HCT116 (cell line): Measurements from ENCODE around the gene RGS19. TPM values are rescaled to one million over a fixed set of nuclear protein-coding genes. Genes with fewer than 3 reads are reported as not detected.

Source experiments
- ATAC-seq: fragments of 200-7000 bp; cut with Tn5 transposase; 2 replicates; pipeline ENCODE4 v1.9.1; 2020; ENCODE audit warnings: mild to moderate bottlenecking, moderate library complexity
- BruUV-seq: library from RNA; stranded (reverse); fragments of 400-500 nt; replicated peaks from 2 replicates; lab custom pipeline; 2021; lab: Mats Ljungman, UMichigan
- CTCF ChIA-PET: fragments of 300-600 bp; sonication (Branson Sonifier 250); formaldehyde crosslinking; loops from one replicate; lab custom pipeline; 2021; ENCODE audit warnings: antibody characterized with exemption; lab: Charles Lee
- POLR2A ChIA-PET: fragments of 300-600, 350-600 bp; sonication (Branson Sonifier 250); formaldehyde crosslinking; loops from one replicate; lab custom pipeline; 2021; ENCODE audit warnings: antibody characterized with exemption; lab: Charles Lee
- RAD21 ChIA-PET, 2 experiments: fragments of 300-600 bp; sonication (Branson Sonifier 250); formaldehyde crosslinking; loops; one replicate each; lab custom pipeline; 2023; ENCODE audit warnings: low total read pairs in 2 of 2; ENCODE audit not compliant: uncharacterized antibody in 2 of 2, unreplicated experiment in 2 of 2, low non-redundant PET in 1 of 2; lab: Charles Lee
- DNase-seq: peaks from one replicate; pipeline ENCODE4 v3.0.0-alpha.2; 2010; ENCODE audit warnings: low read depth, low spot score
- H2AFZ ChIP-seq: fragments of 200-600 bp; shearing (Covaris generic), sonication (generic); 2 replicates; pipeline ENCODE4 v1.6.1; 2017; ENCODE audit warnings: low read depth, mixed run types, mixed read lengths, antibody characterized with exemption, low read length; ENCODE audit not compliant: poor library complexity, severe bottlenecking
- H3K27ac ChIP-seq: 2 replicates; pipeline ENCODE4 v1.5.1; 2012; ENCODE audit warnings: low read depth, low read length
- H3K27me3 ChIP-seq: fragments of 200-600 bp; sonication (generic); 2 replicates; pipeline ENCODE4 v1.6.1; 2016; ENCODE audit warnings: mixed run types, low read length, mixed read lengths; ENCODE audit not compliant: insufficient read depth
- H3K36me3 ChIP-seq, 2 experiments: fragments of 200-500 bp in 1 of 2; fragments of 200-600 bp in 1 of 2; sonication (Bioruptor generic) in 1 of 2; sonication (generic) in 1 of 2; 2 replicates each; pipeline versions ENCODE4 v1.5.1 to v1.6.1; 2014 to 2016; ENCODE audit warnings: low read length in 2 of 2, inconsistent platforms in 1 of 2, mixed read lengths in 1 of 2, mixed run types in 1 of 2; ENCODE audit not compliant: insufficient read depth in 2 of 2, control insufficient read depth in 1 of 2
- H3K4me1 ChIP-seq, 2 experiments: fragments of 200-600 bp in 1 of 2; sonication (generic) in 1 of 2; 2 replicates each; pipeline versions ENCODE4 v1.5.1 to v1.6.1; 2012 to 2017; ENCODE audit warnings: low read length in 2 of 2, inconsistent platforms in 1 of 2, mild to moderate bottlenecking in 1 of 2, mixed read lengths in 1 of 2, mixed run types in 1 of 2, moderate library complexity in 1 of 2; ENCODE audit not compliant: insufficient read depth in 2 of 2, control insufficient read depth in 1 of 2
- H3K4me2 ChIP-seq: fragments of 200-600 bp; sonication (generic); 2 replicates; pipeline ENCODE4 v1.6.1; 2017; ENCODE audit warnings: mixed run types, low read length, mixed read lengths
- H3K4me3 ChIP-seq, 2 experiments: fragments of 200-600 bp in 1 of 2; sonication (generic) in 1 of 2; replicated peaks in 1 of 2; 2 replicates each; pipeline ENCODE4 v1.5.1; 2011 to 2016; ENCODE audit warnings: low read length in 2 of 2, control low read depth in 1 of 2, low read depth in 1 of 2, mild to moderate bottlenecking in 1 of 2, mixed read lengths in 1 of 2, mixed run types in 1 of 2
- H3K79me2 ChIP-seq: fragments of 200-600 bp; sonication (generic); 2 replicates; pipeline ENCODE4 v1.6.1; 2017; ENCODE audit warnings: mild to moderate bottlenecking, mixed run types, low read length, moderate library complexity, mixed read lengths; ENCODE audit not compliant: insufficient read depth
- H3K9ac ChIP-seq: fragments of 200-600 bp; sonication (generic); 2 replicates; pipeline ENCODE4 v1.6.1; 2016; ENCODE audit warnings: low read length, mixed read lengths
- H3K9me2 ChIP-seq: fragments of 200-600 bp; sonication (generic), shearing (Covaris generic); 2 replicates; pipeline ENCODE4 v1.6.1; 2017; ENCODE audit warnings: mixed run types, mild to moderate bottlenecking, moderate library complexity; ENCODE audit not compliant: insufficient read depth
- H3K9me3 ChIP-seq, 2 experiments: fragments of 200-500 bp in 1 of 2; fragments of 200-600 bp in 1 of 2; sonication (Bioruptor generic) in 1 of 2; sonication (generic) in 1 of 2; 2 replicates each; pipeline ENCODE4 v1.6.1; 2014 to 2017; ENCODE audit warnings: low read length in 2 of 2, mixed read lengths in 2 of 2, inconsistent platforms in 1 of 2, low read depth in 1 of 2, mild to moderate bottlenecking in 1 of 2, mixed run types in 1 of 2, moderate library complexity in 1 of 2; ENCODE audit not compliant: control insufficient read depth in 1 of 2, insufficient read depth in 1 of 2
- H4K20me1 ChIP-seq: fragments of 200-600 bp; sonication (generic), shearing (Covaris generic); 2 replicates; pipeline ENCODE4 v1.6.1; 2017; ENCODE audit warnings: mixed run types, mild to moderate bottlenecking, moderate library complexity; ENCODE audit not compliant: insufficient read depth
- CEBPB ChIP-seq: IDR thresholded peaks from 2 replicates; pipeline ENCODE4 v1.6.1; 2012; ENCODE audit warnings: low read depth
- EGR1 ChIP-seq: IDR thresholded peaks from 2 replicates; pipeline ENCODE4 v1.6.1; 2012; ENCODE audit warnings: low read depth
- FOSL1 ChIP-seq: IDR thresholded peaks from 2 replicates; pipeline ENCODE4 v1.6.1; 2012; ENCODE audit warnings: low read depth
- JUND ChIP-seq: IDR thresholded peaks from 2 replicates; pipeline ENCODE4 v1.6.1; 2012
- POLR2A ChIP-seq: IDR thresholded peaks from 2 replicates; pipeline ENCODE4 v1.7.0; 2011; ENCODE audit warnings: borderline replicate concordance; ENCODE audit not compliant: insufficient read depth, insufficient read length; ENCODE audit errors: extremely low read depth
- POLR2AphosphoS5 ChIP-seq: IDR thresholded peaks from 2 replicates; pipeline ENCODE4 v1.6.1; 2011; ENCODE audit warnings: mild to moderate bottlenecking, low read depth, low read length, moderate library complexity
- SIN3A ChIP-seq: IDR thresholded peaks from 2 replicates; pipeline ENCODE4 v1.6.1; 2012; ENCODE audit warnings: low read depth
- SRF ChIP-seq: IDR thresholded peaks from 2 replicates; pipeline ENCODE4 v1.6.1; 2012; ENCODE audit warnings: low read depth
- TCF7L2 ChIP-seq: IDR thresholded peaks from 2 replicates; pipeline ENCODE4 v1.7.0; 2011; ENCODE audit warnings: borderline replicate concordance, inconsistent platforms; ENCODE audit not compliant: insufficient read depth, insufficient read length; ENCODE audit errors: extremely low read depth
- ZBTB33 ChIP-seq: IDR thresholded peaks from 2 replicates; pipeline ENCODE4 v1.6.1; 2011; ENCODE audit warnings: mild to moderate bottlenecking, low read length, moderate library complexity; ENCODE audit not compliant: insufficient replicate concordance; ENCODE audit errors: extremely low read depth
- ZFX ChIP-seq: fragments of 450-650 bp; IDR thresholded peaks from 2 replicates; pipeline ENCODE4 v1.6.1; 2017
- ZNF274 ChIP-seq: fragments of 200-500 bp; sonication (Bioruptor generic); IDR thresholded peaks from 2 replicates; pipeline ENCODE4 v1.6.1; 2014; ENCODE audit warnings: mild to moderate bottlenecking, low read depth, low read length, inconsistent platforms
- intact Hi-C: fragments of 100-400 bp; cut with micrococcal nuclease; formaldehyde crosslinking; loops from 2 replicates; pipeline ENCODE4 v1.10.0; 2022
- total RNA-seq: library from RNA; stranded (reverse); gene quantifications from one replicate; pipeline ENCODE4 v1.2.1, GENCODE V29; 2021; ENCODE audit not compliant: unreplicated experiment
- TF ChIP-seq, protein P1 (sequence below): IDR thresholded peaks from 2 replicates; pipeline ENCODE4 v1.6.1; 2012

Gene RGS19
- total RNA-seq, 1 experiment from 2014 or later = 21.4 TPM

DNA sequence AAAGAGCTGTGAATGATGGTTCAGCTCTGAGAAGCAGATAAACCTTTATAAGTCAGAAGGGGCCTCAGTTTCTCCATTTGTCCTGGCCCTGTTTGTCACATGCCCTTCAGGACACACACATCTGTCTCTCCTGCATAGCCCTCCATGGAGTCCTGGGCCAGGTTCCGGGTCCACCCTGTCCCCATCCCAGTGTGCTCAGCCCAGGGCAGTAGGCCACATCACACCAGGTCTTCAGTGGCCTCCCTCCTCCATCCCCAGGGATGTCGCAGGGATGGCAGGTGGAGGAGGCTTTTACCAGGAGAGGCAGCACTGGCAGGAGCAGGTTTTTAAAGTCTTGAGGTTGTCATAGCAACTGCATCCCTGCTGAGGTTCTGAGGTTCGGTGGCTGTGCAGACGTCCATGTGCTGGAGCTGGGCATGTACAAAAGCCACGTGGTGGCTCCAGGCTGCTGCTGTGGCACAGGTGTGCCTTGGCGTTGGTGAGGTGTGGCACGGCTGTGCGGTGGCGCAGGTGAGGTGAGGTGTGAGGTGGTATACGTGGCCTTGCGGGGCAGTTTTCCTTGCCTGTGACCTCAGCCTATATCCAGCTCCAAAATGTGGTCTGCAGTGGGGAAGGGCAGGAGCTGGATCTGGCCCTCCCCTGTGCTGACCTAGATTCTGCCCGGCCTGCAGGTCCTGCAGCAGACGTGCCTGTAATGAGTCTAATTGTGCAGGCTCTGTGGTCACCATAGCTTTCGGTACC is 36.0 kb upstream of the RGS19 start:
- no peak for DNase-seq
- RAD21 ChIA-PET = no interaction called here
- POLR2A ChIA-PET = no interaction called here

More for the DNA sequence above, 36.0 kb upstream of the RGS19 start:
- no peaks in the 10 kb centered on the region for H3K79me2 ChIP-seq
- no peaks in the 10 kb centered on the region for H3K27me3 ChIP-seq
- no peak overlapping the region for H3K4me2 ChIP-seq
- TF ChIP-seq JUND (no peak), POLR2AphosphoS5 (no peak), SIN3A (no peak), POLR2A (no peak), EGR1 (no peak), CEBPB (no peak), ZBTB33 (no peak), ZNF274 (no peak), FOSL1 (no peak), TCF7L2 (no peak), SRF (no peak), ZFX (no peak)
- TF ChIP-seq, protein P1, sequence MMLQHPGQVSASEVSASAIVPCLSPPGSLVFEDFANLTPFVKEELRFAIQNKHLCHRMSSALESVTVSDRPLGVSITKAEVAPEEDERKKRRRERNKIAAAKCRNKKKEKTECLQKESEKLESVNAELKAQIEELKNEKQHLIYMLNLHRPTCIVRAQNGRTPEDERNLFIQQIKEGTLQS = no peak
- no peak overlapping the region for H3K9ac ChIP-seq
- intact Hi-C loops = no loop called here
- H2AFZ ChIP-seq = no peak overlapping the region
- H4K20me1 ChIP-seq = no peaks in the 10 kb centered on the region
- no peaks in the 10 kb centered on the region for H3K36me3 ChIP-seq
- CTCF ChIA-PET = interaction anchor here (1.7 kb wide), 1 partner anchor 13 kb away, joined by 8 read pairs; no protein-coding TSS in a partner anchor
- H3K9me2 ChIP-seq = no peaks in the 10 kb centered on the region
- H3K4me1 ChIP-seq = peaks cover 0 to 5% of the 10 kb centered on the region in 2 experiments; a peak in 2 of 4 replicates
- no peak for ATAC-seq
- no peak overlapping the region for H3K4me3 ChIP-seq
- H3K27ac ChIP-seq = no peak overlapping the region
- no TSS peak for BruUV-seq
- no peaks in the 10 kb centered on the region for H3K9me3 ChIP-seq
